ENCODE data around the gene TESMIN. TPM values are rescaled to one million over a fixed set of nuclear protein-coding genes. Genes with fewer than 3 reads are reported as not detected.

The TESMIN gene
- total and polyA plus RNA-seq, 8 donors: 1.0 to 16.3 (median 3.3) TPM

- WGBS, 5 donors: 94 to 100% (median 97%) methylated on average over 1 of the region's 1 CpG
- no peak for TF ChIP-seq CTCF (IDR thresholded peaks at IDR 0.05)
- no peak for TF ChIP-seq POLR2AphosphoS5 (IDR thresholded peaks at IDR 0.05)
- TF ChIP-seq POLR2A (IDR thresholded peaks at IDR 0.05): no peak
- no peak for TF ChIP-seq EP300 (IDR thresholded peaks at IDR 0.05)
- Histone ChIP-seq H3K4me3 (no peak overlapping the region), H3K27me3 (peaks cover 0 to 5% (median 0%) of the 10 kb centered on the region in 3 donors), H3K9me3 (peaks cover 0 to 18% (median 16%) of the 10 kb centered on the region in 4 donors), H3K4me1 (no peaks in the 10 kb centered on the region), H3K36me3 (no peaks in the 10 kb centered on the region), H3K27ac (no peak overlapping the region)
- intact Hi-C loops (cut with DNase I; ENCODE audit: low total_unique reads): no loop called here
- DNase-seq: no peak
Measured at GRCh38 chr11:68722143-68722542, 29.2 kb downstream of the TESMIN start.

- DNase-seq: no peak
- WGBS, 5 donors: 89 to 98% (median 90%) methylated on average over 2 of the region's 2 CpGs
- Histone ChIP-seq H3K4me1 (no peaks in the 10 kb centered on the region), H3K27ac (no peak overlapping the region), H3K27me3 (peaks cover 0 to 12% (median 0%) of the 10 kb centered on the region in 3 donors), H3K4me3 (no peak overlapping the region), H3K9me3 (peaks cover 0 to 18% (median 16%) of the 10 kb centered on the region in 4 donors), H3K36me3 (no peaks in the 10 kb centered on the region)
- TF ChIP-seq EP300 (IDR thresholded peaks at IDR 0.05) (no peak), POLR2A (IDR thresholded peaks at IDR 0.05) (no peak), POLR2AphosphoS5 (IDR thresholded peaks at IDR 0.05) (no peak), CTCF (IDR thresholded peaks at IDR 0.05) (no peak)
- intact Hi-C loops (cut with DNase I; ENCODE audit: low total_unique reads): no loop called here
Measured at GRCh38 chr11:68721075-68721474, 30.2 kb downstream of the TESMIN start.

GRCh38 chr11:68715456-68716122 is 35.7 kb downstream of the TESMIN start:
- Histone ChIP-seq H3K4me3 (no peak overlapping the region), H3K27me3 (peaks cover 0 to 16% (median 3%) of the 10 kb centered on the region in 3 donors), H3K9me3 (peaks cover 0 to 18% (median 16%) of the 10 kb centered on the region in 4 donors), H3K36me3 (no peaks in the 10 kb centered on the region), H3K27ac (no peak overlapping the region), H3K4me1 (peaks cover 0 to 4% (median 0%) of the 10 kb centered on the region in 4 donors)
- 78 to 93% (median 91%) methylated on average over 11 of the region's 11 CpGs for WGBS, 5 donors
- no peak for TF ChIP-seq CTCF (IDR thresholded peaks at IDR 0.05)
- no peak for TF ChIP-seq POLR2A (IDR thresholded peaks at IDR 0.05)
- no peak for TF ChIP-seq POLR2AphosphoS5 (IDR thresholded peaks at IDR 0.05)
- no peak for TF ChIP-seq EP300 (IDR thresholded peaks at IDR 0.05)
- DNase-seq: no peak
- intact Hi-C loops (cut with DNase I; ENCODE audit: low total_unique reads): no loop called here

DNA sequence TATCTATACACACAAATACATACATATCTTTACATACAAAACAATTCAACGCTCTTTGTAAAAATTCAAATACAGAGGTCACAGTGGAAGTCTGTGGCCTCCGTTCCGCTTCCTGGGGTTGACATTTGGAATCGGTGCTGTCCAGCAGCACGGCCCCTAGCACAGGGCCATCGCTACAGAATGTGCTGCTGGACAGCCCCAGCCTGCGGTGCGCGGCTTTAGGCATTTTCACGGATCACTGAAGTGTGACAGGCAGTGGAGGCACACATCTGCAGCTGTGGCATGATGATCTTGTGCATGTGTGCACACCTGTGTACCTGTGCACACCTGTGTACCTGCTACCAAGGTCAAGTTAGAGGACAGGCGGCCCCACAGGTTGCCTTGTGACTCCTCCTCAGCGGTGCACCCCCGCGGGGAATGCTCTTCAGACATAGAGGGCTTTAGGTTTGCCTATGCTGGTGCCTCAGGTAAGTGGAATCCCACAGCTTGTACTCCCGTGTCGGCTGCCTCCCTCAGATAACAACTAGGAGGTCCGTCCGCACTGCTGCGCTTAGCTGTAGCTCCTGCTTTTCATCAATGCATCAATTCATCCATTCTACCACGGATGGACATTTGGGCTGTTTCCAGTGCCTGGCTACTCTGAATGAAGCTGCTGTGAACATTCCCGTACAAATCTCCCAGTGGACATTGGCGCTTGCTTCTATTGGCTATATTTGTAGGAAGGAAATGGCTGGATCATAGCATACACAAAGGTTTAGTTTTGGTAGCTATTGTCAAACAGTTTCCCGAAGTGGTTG is 37.1 kb downstream of the TESMIN start:
- 46 to 80% (median 67%) methylated on average over 23 of the region's 23 CpGs for WGBS, 5 donors

More for the DNA sequence above, 37.1 kb downstream of the TESMIN start:
- Histone ChIP-seq H3K36me3 (no peaks in the 10 kb centered on the region), H3K4me3 (no peak overlapping the region), H3K27me3 (peaks cover 0 to 16% (median 3%) of the 10 kb centered on the region in 3 donors), H3K4me1 (peaks cover 0 to 4% (median 0%) of the 10 kb centered on the region in 4 donors), H3K27ac (no peak overlapping the region), H3K9me3 (peaks cover 0 to 5% (median 3%) of the 10 kb centered on the region in 4 donors)
- intact Hi-C loops (cut with DNase I; ENCODE audit: low total_unique reads): no loop called here
- DNase-seq: no peak
- no peak for TF ChIP-seq POLR2AphosphoS5 (IDR thresholded peaks at IDR 0.05)
- TF ChIP-seq CTCF (IDR thresholded peaks at IDR 0.05): no peak
- TF ChIP-seq EP300 (IDR thresholded peaks at IDR 0.05): no peak
- TF ChIP-seq POLR2A (IDR thresholded peaks at IDR 0.05): no peak
